LNCaP clone FGC (cell line): ENCODE data around the gene KLC3.

Source experiments
- DNase-seq: peaks from one replicate; pipeline ENCODE4 v3.0.0-alpha.2; 2011; ENCODE audit warnings: low read depth
- H3K4me3 ChIP-seq: 2 replicates; pipeline ENCODE4 v1.5.1; 2011; ENCODE audit warnings: mild to moderate bottlenecking, low read depth, low read length, control low read depth
- CTCF ChIP-seq: IDR thresholded peaks from 2 replicates; pipeline ENCODE4 v1.5.1; 2012; ENCODE audit warnings: mild to moderate bottlenecking; ENCODE audit not compliant: control insufficient read depth, insufficient read depth; ENCODE audit errors: extremely low read depth

Gene KLC3

GRCh38 chr19:45347570-45348366, 7.2 kb downstream of the KLC3 start:
- TF ChIP-seq CTCF = no peak
- no peak for DNase-seq
- no peak overlapping the region for H3K4me3 ChIP-seq

GRCh38 chr19:45348367-45349125, 8.0 kb downstream of the KLC3 start:
- TF ChIP-seq CTCF = no peak
- DNase-seq = no peak
- no peak overlapping the region for H3K4me3 ChIP-seq

GRCh38 chr19:45349126-45349415, 8.5 kb downstream of the KLC3 start:
- TF ChIP-seq CTCF = no peak

GRCh38 chr19:45349430-45349941, 8.9 kb downstream of the KLC3 start:
- no peak for TF ChIP-seq CTCF
- DNase-seq = no peak
- no peak overlapping the region for H3K4me3 ChIP-seq

More at GRCh38 chr19:45349126-45349415, 8.5 kb downstream of the KLC3 start:
- no peak for DNase-seq
- H3K4me3 ChIP-seq = no peak overlapping the region

- DNase-seq = no peak
- H3K4me3 ChIP-seq = no peak overlapping the region
- TF ChIP-seq CTCF = no peak
Observed at GRCh38 chr19:45350477-45351058, 10.0 kb downstream of the KLC3 start.

GRCh38 chr19:45351401-45351952, 10.9 kb downstream of the KLC3 start:
- H3K4me3 ChIP-seq = no peak overlapping the region
- no peak for TF ChIP-seq CTCF
- DNase-seq = no peak
